ENCODE results near the gene RNF115. TPM values are rescaled to one million over a fixed set of nuclear protein-coding genes. Genes with fewer than 3 reads are reported as not detected.
A peak's percentile ranks its signal among the peaks of the same experiment; 100 is the strongest.
"Not testable (repeated sequence)": the region's sequence is repeated elsewhere in the genome, so short reads cannot be mapped to it uniquely, and the experiment has no call there.

Gene RNF115
- total RNA-seq, 1 experiment from 2014 or later: 23.8 TPM

- H3K36me3 ChIP-seq: no peaks in the 10 kb centered on the region
- H3K4me1 ChIP-seq (replicated peaks): peaks cover 36% of the 10 kb centered on the region
- H3K27ac ChIP-seq: no peak overlapping the region
- no peak for DNase-seq (ENCODE audit: low read depth in 1 of 2, low spot score in 2 of 2)
- no peak overlapping the region for H3K4me3 ChIP-seq
- H3K27me3 ChIP-seq (replicated peaks): no peaks in the 10 kb centered on the region
- H3K9me3 ChIP-seq (replicated peaks): no peaks in the 10 kb centered on the region
Observed at GRCh38 chr1:145806408-145806807, 17.5 kb downstream of the RNF115 start.

DNA sequence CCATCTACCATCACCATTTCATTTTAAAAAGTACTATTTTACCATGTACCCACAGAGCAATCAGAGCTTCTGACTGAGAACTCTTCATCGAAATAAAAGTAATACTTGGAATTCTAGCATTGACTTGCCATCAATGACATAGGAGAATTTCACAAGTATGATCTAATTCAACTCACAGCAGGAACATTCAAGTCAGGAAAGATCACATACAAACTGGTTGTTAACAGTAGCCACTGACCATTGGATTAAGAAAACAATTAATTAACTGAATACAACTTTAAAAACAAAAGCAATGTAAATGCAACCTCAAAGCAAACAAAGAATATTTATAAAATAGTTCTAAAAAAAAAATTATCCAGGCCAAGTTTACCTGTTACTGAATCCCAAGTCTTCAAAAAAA lies 18.8 kb downstream of the RNF115 start:
- no peak for DNase-seq (ENCODE audit: low read depth in 1 of 2, low spot score in 2 of 2)
- no peak overlapping the region for H3K4me3 ChIP-seq
- H3K4me1 ChIP-seq (replicated peaks): peaks cover 36% of the 10 kb centered on the region
- no peaks in the 10 kb centered on the region for H3K9me3 ChIP-seq (replicated peaks)
- H3K36me3 ChIP-seq: no peaks in the 10 kb centered on the region
- no peak overlapping the region for H3K27ac ChIP-seq
- H3K27me3 ChIP-seq (replicated peaks): no peaks in the 10 kb centered on the region

GRCh38 chr1:145804235-145805045 lies 19.5 kb downstream of the RNF115 start:
- no peak for DNase-seq (ENCODE audit: low read depth in 1 of 2, low spot score in 2 of 2)
- H3K27ac ChIP-seq: peak overlapping the region; percentile 35
- H3K27me3 ChIP-seq (replicated peaks): no peaks in the 10 kb centered on the region
- H3K4me3 ChIP-seq: no peak overlapping the region
- peaks cover 36% of the 10 kb centered on the region for H3K4me1 ChIP-seq (replicated peaks)
- no peaks in the 10 kb centered on the region; the same call in 1 of the 2 replicates for H3K36me3 ChIP-seq
- no peaks in the 10 kb centered on the region for H3K9me3 ChIP-seq (replicated peaks)

DNA sequence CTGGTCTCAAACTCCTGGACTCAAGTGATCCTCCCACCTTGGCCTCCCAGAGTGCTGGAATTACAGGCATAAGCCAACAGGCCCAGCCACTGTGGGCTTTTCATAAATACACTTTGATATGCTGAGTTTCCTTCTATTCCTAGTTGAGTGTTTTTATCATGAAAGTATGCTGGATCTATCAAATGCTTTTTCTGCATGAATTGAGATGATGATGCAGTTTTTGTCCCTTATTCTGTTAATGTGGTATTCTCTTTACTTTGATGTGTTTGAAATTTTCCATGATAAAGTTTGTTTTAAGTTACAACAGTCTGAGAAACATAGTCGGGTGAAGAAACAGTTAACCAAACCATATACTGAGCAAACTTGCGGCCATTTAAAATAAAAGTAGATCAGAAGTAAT lies 24.1 kb downstream of the RNF115 start:
- peaks cover 30% of the 10 kb centered on the region for H3K4me1 ChIP-seq (replicated peaks)
- no peak overlapping the region for H3K4me3 ChIP-seq
- H3K36me3 ChIP-seq: peaks cover 21% of the 10 kb centered on the region
- no peaks in the 10 kb centered on the region for H3K27me3 ChIP-seq (replicated peaks)
- H3K9me3 ChIP-seq (replicated peaks): peaks cover 15% of the 10 kb centered on the region
- H3K27ac ChIP-seq: no peak overlapping the region
- DNase-seq (ENCODE audit: low read depth in 1 of 2, low spot score in 2 of 2): no peak

GRCh38 chr1:145796753-145797152 lies 27.1 kb downstream of the RNF115 start:
- Histone ChIP-seq H3K4me1 (replicated peaks) (no peaks in the 10 kb centered on the region), H3K27me3 (replicated peaks) (no peaks in the 10 kb centered on the region), H3K36me3 (peaks cover 34% of the 10 kb centered on the region), H3K4me3 (no peak overlapping the region), H3K9me3 (replicated peaks) (peaks cover 15% of the 10 kb centered on the region), H3K27ac (no peak overlapping the region)
- no peak for DNase-seq (ENCODE audit: low read depth in 1 of 2, low spot score in 2 of 2)

- Histone ChIP-seq H3K36me3 (peaks cover 34% of the 10 kb centered on the region), H3K4me1 (replicated peaks) (no peaks in the 10 kb centered on the region), H3K27ac (no peak overlapping the region), H3K9me3 (replicated peaks) (peaks cover 15% of the 10 kb centered on the region), H3K4me3 (no peak overlapping the region), H3K27me3 (replicated peaks) (no peaks in the 10 kb centered on the region)
- DNase-seq (ENCODE audit: low read depth in 1 of 2, low spot score in 2 of 2): no peak
Observed at GRCh38 chr1:145795257-145795881, 28.5 kb downstream of the RNF115 start.

GRCh38 chr1:145792484-145792883 lies 31.4 kb downstream of the RNF115 start:
- Histone ChIP-seq H3K4me3 (no peak overlapping the region), H3K27ac (no peak overlapping the region), H3K9me3 (replicated peaks) (peaks cover 12% of the 10 kb centered on the region), H3K27me3 (replicated peaks) (no peaks in the 10 kb centered on the region), H3K4me1 (replicated peaks) (no peaks in the 10 kb centered on the region), H3K36me3 (peaks cover 32% of the 10 kb centered on the region)
- no peak for DNase-seq (ENCODE audit: low read depth in 1 of 2, low spot score in 2 of 2)

DNA sequence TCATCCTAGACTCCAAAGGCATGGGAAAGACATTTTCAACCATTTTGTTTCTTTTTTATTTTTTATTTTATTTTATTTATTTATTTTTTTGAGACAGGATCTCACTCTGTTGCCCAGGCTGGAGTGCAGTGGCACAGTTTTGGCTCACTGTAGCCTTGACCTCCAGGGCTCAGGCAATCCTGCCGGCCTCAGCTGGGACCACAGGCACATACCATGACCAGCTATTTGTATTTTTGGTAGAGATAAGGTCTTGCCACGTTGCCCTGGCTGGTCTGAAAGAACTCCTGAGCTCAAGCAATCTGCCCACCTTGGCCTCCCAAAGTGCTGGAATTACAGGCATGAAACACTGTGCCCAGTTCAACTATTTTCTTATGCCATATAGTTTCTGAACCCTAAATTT lies 32.0 kb downstream of the RNF115 start:
- H3K9me3 ChIP-seq (replicated peaks): not testable (repeated sequence)

DNA sequence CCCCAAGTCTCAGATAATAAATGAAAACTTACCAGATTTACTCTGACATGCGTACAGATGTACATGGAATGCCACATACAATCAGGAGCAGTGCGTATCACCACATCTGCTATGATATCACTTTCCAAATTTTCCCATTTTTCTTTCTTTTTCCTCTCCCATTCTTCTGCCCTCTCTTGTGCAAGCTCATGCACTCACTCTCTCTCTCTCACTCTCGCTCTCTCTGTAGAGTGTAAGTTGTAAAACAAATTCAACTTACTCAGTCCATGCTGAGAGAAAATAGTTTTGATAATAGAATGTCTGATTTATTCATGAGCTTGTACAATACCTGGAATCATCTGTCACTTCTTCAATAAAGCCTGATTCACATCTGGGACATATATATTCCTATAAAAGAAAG lies 35.3 kb downstream of the RNF115 start:
- Histone ChIP-seq H3K9me3 (replicated peaks) (no peaks in the 10 kb centered on the region), H3K4me3 (no peak overlapping the region), H3K4me1 (replicated peaks) (peaks cover 33% of the 10 kb centered on the region), H3K27me3 (replicated peaks) (no peaks in the 10 kb centered on the region), H3K36me3 (peaks cover 25% of the 10 kb centered on the region), H3K27ac (no peak overlapping the region)
- DNase-seq (ENCODE audit: low read depth in 1 of 2, low spot score in 2 of 2): no peak

More for the DNA sequence above, 32.0 kb downstream of the RNF115 start:
- not testable (repeated sequence) for H3K27me3 ChIP-seq (replicated peaks); H3K4me3 ChIP-seq; DNase-seq (ENCODE audit: low read depth in 1 of 2, low spot score in 2 of 2); H3K4me1 ChIP-seq (replicated peaks); H3K27ac ChIP-seq
- peaks cover 26% of the 10 kb centered on the region for H3K36me3 ChIP-seq

DNA sequence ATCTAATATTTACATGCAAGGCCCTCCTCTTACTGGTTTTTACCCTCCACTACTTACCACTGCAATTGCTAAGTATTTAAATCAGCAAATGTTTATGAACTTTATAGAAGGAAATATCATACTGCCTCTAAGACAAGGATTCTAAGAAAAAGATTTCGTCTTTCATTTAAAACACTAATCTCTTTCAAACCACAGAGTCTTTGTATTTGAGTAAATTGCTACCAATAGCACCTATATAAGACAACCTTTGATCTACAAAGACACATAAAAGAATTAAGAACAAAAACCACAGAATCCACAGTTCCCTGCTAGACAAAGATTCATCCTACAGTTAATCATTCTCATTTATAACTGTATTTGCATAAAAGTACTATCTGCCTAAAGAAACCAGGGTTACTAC lies 37.6 kb downstream of the RNF115 start:
- Histone ChIP-seq H3K9me3 (replicated peaks) (no peaks in the 10 kb centered on the region), H3K36me3 (peaks cover 22% of the 10 kb centered on the region), H3K4me3 (no peak overlapping the region), H3K27ac (peak overlapping the region; percentile 53; the same call in 1 of the 2 replicates), H3K27me3 (replicated peaks) (no peaks in the 10 kb centered on the region), H3K4me1 (replicated peaks) (peaks cover 51% of the 10 kb centered on the region)
- no peak for DNase-seq (ENCODE audit: low read depth in 1 of 2, low spot score in 2 of 2)

DNA sequence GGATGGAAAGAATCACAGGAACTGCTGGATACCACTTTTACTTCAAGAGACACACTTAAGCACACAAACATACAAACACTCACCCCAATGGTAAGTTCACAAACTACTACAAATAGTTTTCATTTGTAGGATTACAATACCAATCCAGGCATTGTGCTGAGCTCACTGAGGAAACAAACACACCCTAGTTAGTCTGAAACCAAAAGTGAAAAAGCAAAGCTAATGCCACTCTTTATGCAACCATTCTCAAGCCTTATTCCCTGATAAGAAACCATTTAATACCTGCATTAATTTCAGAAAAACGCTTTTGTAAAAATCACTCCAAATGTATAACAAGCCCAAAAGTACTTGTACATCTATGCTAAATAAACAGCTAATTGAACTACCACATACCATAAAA lies 38.3 kb downstream of the RNF115 start:
- H3K4me3 ChIP-seq: no peak overlapping the region
- no peaks in the 10 kb centered on the region for H3K9me3 ChIP-seq (replicated peaks)
- DNase-seq (ENCODE audit: low read depth in 1 of 2, low spot score in 2 of 2): peak in 1 of 2 experiments; percentile 62
- H3K27me3 ChIP-seq (replicated peaks): no peaks in the 10 kb centered on the region
- H3K4me1 ChIP-seq (replicated peaks): peaks cover 51% of the 10 kb centered on the region
- H3K27ac ChIP-seq: peak overlapping the region; percentile 53
- H3K36me3 ChIP-seq: peaks cover 22% of the 10 kb centered on the region

- no peaks in the 10 kb centered on the region for H3K27me3 ChIP-seq (replicated peaks)
- peak in 1 of 2 experiments; percentile 16 for DNase-seq (ENCODE audit: low read depth in 1 of 2, low spot score in 2 of 2)
- H3K4me1 ChIP-seq (replicated peaks): peaks cover 51% of the 10 kb centered on the region
- no peaks in the 10 kb centered on the region for H3K9me3 ChIP-seq (replicated peaks)
- H3K27ac ChIP-seq: peak overlapping the region; percentile 53
- H3K4me3 ChIP-seq: no peak overlapping the region
- peaks cover 28% of the 10 kb centered on the region for H3K36me3 ChIP-seq
Observed at GRCh38 chr1:145784409-145784808, 39.5 kb downstream of the RNF115 start.

GRCh38 chr1:145782272-145783099 lies 41.4 kb downstream of the RNF115 start:
- Histone ChIP-seq H3K4me1 (replicated peaks) (peaks cover 51% of the 10 kb centered on the region), H3K27ac (peak overlapping the region; percentile 73), H3K27me3 (replicated peaks) (no peaks in the 10 kb centered on the region), H3K36me3 (peaks cover 19% of the 10 kb centered on the region), H3K4me3 (no peak overlapping the region), H3K9me3 (replicated peaks) (no peaks in the 10 kb centered on the region)
- peak in 1 of 2 experiments; percentile 83 for DNase-seq (ENCODE audit: low read depth in 1 of 2, low spot score in 2 of 2)

GRCh38 chr1:145778146-145778540 lies 45.8 kb downstream of the RNF115 start:
- no peak overlapping the region for H3K27ac ChIP-seq
- H3K4me1 ChIP-seq (replicated peaks): peaks cover 18% of the 10 kb centered on the region
- no peaks in the 10 kb centered on the region for H3K9me3 ChIP-seq (replicated peaks)
- no peaks in the 10 kb centered on the region for H3K27me3 ChIP-seq (replicated peaks)
- peaks cover 7% of the 10 kb centered on the region for H3K36me3 ChIP-seq
- no peak for DNase-seq (ENCODE audit: low read depth in 1 of 2, low spot score in 2 of 2)
- no peak overlapping the region for H3K4me3 ChIP-seq
